Measurements from ENCODE around the gene AUTS2.

Gene AUTS2

DNA sequence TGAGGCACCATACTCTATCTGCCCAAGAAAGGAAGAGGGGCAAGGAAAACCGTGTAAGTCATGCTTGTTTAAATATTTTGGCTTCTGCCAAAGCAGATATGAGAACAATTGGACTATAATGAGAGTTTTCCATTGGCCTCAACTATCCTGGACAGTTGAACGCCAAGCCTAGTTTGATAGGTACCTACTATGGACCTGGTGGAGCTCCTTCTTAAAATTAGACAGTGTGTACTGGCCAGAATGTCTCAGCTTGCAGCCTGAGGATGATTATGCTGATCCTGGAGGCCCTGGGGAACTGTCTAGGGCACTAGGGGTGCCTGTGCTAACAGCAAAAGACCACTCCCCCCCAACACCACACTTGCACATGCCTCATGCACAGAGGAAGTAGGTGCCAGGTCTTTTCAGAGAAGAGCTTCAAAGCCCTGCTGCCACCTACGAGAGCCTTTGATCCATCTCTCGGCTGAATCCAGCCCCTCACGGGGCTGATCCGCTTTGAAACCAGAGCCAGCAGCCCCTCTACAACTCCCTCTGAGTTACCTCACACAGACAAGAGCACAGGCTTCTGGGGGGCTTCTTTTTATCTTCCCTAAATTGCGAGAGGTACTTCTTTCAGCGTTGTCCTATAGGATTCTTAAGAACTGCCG is 1059.8 kb downstream of the AUTS2 start:
- DNase-seq (ENCODE audit: low read depth): no peak

DNA sequence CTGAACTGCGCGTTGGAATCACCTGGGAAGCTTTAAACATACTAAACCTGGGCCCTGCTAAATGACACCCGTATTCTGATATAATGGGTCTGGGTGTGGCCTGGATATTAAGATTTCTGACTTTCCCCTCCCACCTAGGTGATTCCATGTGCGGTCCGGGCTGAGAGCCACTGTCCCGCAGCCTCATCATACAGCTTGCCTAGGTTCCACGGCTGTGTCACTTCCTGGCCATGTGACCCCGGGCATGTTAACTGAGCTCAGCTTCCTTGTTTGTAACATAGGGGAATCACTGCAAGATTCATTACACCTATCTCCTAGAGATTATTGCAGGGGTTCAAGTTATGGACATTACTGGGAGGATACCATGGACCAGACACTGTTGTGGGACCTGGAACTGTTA is 1061.0 kb downstream of the AUTS2 start:
- DNase-seq (ENCODE audit: low read depth): no peak

DNA sequence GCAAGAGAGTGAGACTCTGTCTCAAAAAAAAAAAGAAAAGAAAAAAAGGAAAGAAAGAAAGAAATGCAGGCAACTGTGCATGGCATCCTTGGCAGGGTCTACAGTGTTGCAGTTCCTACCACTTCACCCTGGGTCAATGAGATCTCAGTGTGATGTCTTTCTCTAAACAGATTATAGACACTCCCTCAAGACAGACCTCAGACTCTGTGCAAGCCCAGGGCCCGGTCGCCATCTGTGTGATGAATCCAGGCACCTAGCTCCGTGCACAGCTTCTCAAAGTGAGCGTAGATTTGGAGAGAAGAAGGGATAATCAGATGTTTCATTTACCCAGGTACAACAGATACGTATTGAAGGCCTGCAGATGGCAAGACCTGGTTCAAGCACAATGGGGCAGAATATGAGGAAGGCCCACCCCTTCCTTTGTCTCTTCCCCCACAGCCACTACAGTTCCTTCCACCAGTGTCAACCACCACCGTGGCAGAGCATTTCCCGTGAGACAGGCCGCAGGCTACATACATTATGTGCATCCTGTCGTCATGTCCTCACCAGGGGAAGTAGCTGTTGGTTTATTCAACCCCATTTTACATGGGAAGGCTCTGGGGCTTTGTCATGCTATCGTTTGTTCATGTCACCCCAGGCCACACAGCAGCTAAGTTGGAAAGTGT is 1062.0 kb downstream of the AUTS2 start:
- DNase-seq (ENCODE audit: low read depth): no peak

DNA sequence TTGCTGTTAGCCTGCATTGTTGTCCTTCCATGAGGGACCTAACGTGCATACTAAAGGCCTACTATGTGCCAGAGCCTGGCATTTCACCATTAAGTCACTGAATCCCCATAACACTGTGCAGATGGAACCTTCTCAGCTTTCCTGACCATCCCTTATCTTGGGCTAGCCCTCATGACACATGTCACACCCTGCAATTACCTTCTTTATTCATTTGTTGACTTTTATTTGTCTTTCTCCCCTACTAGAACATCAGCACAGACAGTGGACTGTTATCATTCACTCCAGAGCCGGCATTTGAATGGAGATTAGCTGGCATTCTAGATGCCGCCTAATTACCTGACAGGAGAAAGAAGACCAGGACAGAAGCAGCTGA is 1062.5 kb downstream of the AUTS2 start:
- no peak for DNase-seq (ENCODE audit: low read depth)

DNA sequence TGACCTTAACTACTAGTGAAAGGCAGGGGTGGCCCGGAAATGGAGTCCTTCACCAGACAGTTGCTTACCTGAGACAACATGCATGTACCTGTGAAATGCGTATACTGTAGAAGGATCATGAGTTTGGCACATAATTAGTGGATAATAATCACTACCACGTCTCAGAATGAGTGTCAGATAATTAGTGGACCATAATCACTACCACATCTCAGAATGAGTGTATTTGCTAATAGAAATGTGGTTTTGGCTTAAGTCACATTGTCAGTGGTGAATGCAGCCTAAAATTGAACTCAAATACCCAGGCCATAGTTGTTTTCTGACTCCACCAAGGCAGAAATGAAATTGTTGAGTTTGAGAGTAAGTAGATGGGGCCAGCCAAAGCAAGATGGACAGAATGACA is 1065.4 kb downstream of the AUTS2 start:
- no peak for DNase-seq (ENCODE audit: low read depth)

DNA sequence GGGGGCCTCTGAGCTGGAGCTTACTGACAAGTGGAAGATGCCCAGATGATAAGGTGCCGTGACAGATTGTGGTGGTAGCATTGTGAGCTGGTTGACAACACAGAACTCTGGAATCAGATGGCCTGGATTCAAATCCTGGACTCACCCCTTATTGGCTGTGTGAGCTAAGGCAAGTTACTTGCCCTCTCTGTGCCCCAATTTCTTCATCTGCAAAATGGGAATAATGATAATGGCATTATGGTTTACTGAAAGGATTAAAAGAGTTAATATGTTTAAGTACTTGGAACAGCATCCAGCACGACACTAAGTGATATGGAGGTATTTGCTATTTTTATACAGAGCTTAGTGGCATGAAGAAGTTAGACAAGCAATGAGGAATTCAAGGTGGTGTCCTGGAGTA is 1067.7 kb downstream of the AUTS2 start:
- DNase-seq (ENCODE audit: low read depth): no peak

DNA sequence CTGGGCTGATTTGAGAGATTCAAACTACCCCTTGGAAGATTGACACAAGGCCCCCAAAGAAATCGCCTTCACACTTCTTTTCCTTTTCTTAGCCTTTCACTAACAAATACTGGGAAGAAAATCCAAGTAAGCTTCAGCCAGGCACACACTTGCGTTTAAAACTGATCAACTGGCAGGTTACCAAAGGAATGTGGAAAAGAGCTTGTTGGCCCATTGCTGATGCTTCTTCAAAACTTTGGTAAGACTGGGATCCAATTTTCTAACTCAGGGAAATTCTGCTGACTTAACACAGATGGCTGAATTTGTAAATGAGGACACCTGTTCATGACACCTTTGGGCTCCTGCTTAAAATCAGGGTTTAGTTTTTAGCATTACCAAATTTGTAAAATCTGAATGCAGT is 1069.1 kb downstream of the AUTS2 start:
- no peak for DNase-seq (ENCODE audit: low read depth)

DNA sequence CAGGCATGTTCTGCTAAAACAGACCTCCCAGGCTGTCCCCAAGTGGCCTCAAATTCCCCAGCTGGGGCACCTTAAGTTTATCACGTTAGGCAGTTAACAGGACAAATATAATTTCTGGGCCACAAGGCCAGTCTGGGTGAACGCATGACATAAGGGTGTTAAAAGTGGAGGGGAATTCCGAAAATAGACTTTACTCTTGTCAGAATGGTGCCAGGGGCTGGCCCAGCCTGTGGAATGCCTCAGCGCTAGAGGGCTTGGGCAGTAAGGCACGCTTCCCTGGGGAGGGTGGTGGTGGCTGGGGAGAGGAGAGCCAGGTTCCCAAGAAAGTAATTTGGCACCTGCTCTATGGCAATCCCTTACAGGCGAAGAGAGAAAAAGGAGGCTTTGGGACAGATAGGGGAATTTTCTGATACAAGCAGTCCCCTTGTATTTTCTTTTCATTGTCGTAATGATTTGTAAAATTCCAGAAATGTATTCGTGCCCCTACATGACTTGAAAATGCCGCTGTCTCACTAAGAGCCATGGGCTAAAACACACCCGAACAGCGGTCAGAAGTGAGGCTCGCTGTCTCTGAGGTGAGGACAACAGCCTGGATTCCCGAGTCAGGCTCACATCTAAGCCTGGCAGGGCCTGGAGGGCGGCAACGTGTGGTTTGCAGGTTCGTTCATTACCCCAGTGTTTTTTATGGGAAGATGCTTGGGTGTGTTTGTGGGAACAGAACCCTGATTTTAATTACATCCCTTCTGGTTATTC is 1070.5 kb downstream of the AUTS2 start:
- no peak for DNase-seq (ENCODE audit: low read depth)

DNA sequence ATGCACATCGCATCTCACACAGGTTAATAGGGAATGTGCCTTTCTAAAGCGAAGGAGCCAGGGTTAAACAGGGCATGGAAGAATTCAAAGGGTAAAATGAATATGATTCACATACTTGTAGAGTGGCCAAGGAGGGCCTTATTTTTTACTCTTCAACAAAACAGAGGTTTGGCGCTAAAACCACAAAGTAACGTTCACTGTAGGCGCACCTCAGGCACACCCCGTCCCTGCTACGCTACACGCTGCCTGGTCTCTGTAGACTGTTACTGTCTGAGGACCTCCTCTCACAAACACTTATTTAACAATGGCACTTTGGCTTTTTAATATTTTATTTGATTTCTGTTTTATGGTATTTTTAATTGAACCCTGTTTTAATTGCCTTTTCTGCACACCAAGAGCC is 1071.6 kb downstream of the AUTS2 start:
- DNase-seq (ENCODE audit: low read depth): no peak

DNA sequence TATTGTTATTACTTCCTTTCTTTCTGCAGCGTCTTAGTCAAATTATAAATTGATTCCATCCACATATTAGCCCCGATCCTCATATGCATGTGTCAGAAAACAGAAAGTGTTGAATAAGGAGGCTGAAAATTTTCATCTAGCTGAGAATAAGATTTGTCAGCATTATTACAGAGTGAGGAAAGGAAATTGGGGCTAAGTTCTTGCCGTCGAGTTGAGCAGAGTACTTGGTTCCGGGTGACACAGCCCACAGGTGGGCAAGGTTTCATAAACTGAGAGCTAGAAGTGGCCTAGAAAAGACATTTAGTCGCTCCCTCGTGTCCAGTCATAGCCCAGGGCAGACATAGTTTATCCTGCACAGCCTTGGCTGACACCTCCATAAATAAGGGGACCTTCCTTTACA is 1072.0 kb downstream of the AUTS2 start:
- no peak for DNase-seq (ENCODE audit: low read depth)

DNA sequence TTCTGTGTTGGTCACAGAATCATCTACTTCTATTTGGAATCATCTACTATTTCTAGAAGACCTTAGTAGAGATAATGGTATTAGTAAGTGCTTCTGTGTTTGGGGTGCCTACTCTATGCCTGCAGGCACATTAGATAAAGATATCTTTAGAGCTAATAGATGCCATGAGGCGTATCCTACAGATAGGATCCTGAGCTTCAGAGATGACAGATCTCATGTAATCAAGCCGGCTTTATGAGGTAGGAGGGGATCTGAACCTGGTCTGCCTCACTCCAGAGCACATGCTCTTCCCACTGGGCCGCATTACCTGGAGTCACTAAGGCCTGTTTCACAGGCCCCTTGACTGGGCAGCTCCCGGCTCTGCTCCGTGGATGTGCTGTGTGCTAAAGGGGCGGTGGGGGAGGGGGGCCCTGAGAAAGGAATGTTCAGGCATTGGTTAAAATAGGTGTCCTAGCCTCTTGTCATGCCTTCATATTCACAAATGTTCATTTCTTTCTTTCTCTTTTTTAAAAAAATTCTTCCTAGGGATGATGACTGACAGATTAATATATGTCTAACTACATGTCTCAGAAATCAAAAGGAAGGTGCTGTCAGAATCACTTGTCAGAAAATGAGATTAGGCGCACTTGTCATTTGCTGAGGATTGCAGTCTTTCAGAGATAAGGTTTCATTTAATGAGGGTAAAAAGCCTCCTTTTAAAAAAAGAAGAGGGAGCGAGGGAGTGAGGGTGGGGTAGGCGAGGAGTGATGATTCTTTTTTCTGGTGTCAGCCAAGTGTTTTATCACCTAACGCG is 1075.7 kb downstream of the AUTS2 start:
- no peak for DNase-seq (ENCODE audit: low read depth)

DNA sequence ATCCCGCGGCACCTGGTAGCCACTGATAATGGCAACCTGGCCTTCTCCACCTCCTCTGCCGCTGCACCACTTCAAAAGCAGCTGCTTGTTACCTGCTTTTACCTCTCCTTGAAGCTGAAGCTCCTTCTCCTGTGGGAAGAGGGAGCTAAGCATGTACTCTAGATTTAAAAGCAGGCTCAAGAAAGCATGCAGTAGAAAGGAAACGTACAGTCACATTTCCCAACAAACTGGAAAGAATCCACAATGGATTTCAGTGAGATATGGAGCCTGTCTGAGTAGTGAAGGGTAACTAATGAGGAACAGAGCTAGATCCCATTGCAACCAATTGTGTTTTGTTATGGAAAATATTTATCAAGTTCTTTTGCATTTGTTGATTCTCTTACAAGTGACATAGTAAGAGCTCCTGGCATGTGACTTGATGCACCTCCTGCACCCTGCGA is 1076.3 kb downstream of the AUTS2 start:
- DNase-seq (ENCODE audit: low read depth): no peak

DNA sequence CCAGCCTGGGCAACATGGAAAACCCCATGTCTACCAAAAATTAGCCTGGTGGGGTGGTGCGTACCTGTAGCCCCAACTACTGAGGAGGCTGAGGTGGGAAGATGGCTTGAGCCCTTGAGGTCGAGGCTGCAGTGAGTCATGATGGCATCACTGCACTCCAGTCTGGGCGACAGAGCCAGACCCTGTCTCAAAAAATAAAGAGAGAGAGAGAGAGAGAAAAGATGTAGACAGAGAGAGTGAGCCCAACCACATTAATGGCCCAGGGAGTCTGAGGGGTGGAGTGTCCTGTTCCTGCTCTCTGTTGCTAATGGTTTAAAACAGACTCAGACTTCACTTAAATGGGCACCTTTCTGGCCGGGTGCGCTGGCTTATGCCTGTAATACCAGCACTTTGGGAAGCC is 1078.0 kb downstream of the AUTS2 start:
- no peak for DNase-seq (ENCODE audit: low read depth)

DNA sequence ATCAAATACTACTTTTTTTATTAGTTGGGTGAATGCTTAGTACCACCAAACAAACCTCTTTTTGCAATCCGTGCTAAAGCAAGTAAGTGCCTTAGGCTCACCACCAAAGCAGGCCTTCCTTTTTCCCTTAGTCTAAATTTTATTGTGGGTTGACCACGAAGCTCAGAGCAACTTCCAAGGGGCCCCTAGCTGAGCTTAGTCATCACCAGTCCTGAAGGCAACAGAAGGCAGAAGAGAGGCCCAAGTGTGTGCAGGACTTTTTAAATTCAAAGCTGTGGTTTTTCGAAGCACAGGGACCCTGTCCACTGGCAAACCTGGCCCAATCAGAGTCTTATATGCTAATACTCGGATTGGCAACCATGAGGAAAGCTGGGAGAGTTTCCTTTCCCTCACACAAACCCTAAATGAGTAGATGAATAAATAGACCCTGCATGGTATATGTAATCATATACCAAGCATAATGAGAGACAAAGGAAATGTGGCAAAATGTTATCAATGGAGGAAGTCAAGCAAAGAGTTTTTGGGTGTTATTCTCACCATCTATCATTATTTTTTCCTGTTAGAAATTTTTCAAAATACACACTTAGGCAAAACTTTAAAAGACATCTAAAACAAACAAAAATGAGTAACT is 1080.5 kb downstream of the AUTS2 start:
- no peak for DNase-seq (ENCODE audit: low read depth)

DNA sequence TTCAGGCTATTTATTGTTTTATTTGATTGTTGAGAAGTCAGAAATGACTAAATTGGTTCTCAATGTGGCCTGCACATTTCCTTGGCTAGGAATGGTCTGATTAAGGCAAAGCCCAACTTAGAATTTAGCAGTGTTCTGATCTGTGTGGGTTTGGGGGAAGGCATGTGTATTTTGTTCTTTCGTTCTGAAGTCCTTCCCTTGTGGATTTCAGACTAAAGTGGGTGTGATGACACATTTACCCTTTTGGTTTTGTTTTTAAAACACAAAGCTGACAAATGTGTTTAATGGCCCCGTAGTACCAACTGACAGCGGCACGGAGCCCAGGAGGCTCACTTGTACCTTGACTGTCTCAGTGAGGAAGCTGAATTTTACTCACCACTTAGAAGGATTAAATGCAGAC is 1081.4 kb downstream of the AUTS2 start:
- no peak for DNase-seq (ENCODE audit: low read depth)

DNA sequence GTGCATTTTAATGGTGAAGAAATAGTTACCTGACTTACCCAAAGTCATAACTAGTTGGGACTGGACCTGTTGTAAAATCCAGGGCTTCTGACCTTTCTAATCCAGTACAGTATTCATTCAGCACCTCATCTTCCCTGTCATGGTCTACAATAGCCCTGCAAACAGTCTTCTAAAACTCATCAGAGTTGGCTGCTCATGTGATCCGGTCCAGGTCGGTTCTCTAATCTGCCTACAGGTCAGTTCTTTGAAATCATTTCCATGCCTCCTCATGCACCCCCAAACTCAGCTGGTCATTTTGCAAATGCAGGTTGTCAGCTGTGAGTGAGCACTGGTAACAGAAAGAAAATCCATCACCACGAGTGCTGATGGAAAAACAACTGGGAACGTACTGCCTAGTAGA is 1082.0 kb downstream of the AUTS2 start:
- DNase-seq (ENCODE audit: low read depth): no peak

DNA sequence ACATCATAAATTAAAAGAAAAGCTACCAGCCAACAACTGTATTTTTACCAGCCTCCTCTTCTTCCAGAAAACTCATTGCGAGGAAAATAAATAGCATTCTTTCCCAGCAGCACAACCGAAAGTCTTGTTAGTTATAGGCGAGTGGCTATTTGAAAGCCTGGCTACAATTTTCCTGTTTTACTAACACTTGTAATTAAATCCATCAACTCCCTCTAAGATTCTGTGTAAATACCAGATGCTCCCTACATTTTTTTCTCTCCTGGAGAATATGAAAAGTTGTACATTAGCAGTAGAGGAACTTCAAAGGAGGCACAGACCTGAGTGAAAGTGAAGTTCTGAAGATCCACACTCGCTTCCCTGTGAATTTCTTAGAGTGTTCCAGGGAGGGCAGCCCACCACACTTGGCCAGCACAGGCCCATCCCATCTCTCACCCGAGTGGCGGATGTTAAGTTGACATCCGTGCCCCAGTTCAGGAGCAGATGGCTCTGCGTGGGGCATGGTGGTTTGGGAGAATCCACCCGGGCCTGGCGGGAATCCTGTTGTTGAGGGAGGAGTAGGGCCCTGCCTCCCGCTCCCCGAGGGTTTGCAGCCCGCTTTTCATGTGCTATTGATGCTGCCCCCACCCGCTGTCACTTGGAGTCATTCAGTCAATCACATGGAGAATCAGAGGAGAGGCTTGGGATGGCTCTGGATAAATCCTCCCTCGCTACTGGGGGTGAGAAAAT is 1082.6 kb downstream of the AUTS2 start:
- DNase-seq (ENCODE audit: low read depth): no peak

DNA sequence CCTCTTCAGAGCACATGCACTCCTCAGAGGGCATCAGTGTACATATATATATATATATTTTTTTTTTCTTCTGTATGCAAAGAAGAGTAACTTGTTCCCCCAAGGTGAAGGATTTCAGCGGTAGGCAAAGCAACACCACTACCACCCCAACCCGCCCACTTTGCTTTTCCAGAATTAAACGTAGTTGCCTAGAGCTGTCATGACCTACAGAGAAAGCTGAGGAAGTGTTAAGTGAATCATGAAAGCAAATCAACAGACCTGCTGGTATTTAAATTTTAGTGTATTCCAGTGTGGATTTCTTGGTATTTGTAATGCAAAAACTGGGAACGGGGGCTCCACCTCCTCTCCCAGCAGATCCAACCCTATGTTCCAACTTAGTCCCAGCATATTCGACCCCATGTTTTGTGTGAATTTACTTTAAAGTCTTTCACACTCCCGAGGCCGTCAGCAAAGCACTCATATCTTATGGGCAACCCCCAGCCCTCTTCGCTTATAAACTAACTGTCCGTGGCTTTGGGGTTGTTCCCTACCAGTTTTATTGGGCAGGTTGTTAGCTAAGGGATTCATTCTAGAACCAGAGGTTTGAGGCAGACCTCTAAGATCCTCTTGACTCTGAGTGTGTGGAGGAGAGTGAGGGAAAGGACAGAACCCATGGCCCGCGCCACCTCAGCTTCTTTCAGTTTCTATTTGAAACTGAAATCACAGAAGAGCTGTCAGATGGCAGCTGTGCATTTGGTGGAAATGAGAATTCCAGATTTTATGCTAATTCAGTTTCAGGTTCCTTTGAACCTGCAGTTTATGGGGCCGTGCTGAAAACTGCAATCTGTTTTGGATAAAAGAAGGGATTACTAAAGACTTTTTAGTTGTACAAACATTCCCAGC is 1083.4 kb downstream of the AUTS2 start:
- DNase-seq (ENCODE audit: low read depth): no peak

DNA sequence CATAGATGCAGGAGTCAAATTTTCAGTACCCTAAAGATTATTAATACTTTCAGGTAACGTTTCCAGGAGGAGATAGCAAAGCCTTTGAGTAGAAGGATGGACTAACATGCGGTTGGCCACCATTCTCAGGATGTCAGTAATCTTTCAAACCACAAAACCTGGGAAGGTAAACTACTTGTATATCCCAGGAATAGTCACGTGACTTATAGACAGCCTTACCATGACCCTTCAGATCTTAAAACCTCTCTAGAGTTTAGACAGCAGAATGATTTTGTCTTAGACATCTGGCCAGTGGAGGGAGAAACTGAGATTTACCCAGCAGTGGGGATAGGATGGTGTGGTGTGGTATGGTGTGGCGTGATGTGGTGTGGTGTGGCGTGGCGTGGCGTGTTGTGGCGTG is 1085.9 kb downstream of the AUTS2 start:
- DNase-seq (ENCODE audit: low read depth): no peak

DNA sequence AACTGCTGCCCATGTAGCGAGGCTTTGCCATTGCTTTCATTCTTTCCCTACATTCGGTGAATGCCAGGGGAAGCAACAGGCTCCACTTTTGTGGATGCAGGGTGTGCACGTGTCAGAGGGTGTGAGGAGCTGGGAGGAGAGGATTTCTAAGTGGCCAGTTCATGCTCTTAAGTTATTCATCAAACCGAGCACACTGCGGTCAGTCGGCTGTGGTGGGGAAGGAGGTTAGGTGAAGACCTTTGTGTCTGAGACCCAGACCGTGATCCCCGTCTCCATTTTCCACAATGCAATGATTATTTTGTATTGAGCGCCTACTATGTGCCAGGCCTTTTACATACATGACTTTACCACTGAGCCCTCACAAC is 1095.0 kb downstream of the AUTS2 start:
- no peak for DNase-seq (ENCODE audit: low read depth)

Data from HS-5 (cell line).